Neural cell (in vitro differentiated cells): ENCODE measurements around the gene CPLX4. TPM values are rescaled to one million over a fixed set of nuclear protein-coding genes. Genes with fewer than 3 reads are reported as not detected.

ENCODE experiments used
- H2AFZ ChIP-seq: fragments of 200-600, 300-800 bp; sonication (generic), shearing (Covaris generic); 2 replicates; pipeline ENCODE4 v1.6.0; 2014; ENCODE audit warnings: low read depth, mild to moderate bottlenecking, antibody characterized with exemption, low read length, moderate library complexity
- H3F3A ChIP-seq: fragments of 200-600 bp; shearing (Covaris generic); 2 replicates; pipeline ENCODE4 v1.6.1; 2016; ENCODE audit warnings: mild to moderate bottlenecking, moderate library complexity, mixed read lengths, antibody characterized with exemption, low read length; ENCODE audit not compliant: insufficient read depth, poor library complexity, severe bottlenecking
- H3K27ac ChIP-seq: fragments of 200-600, 300-800 bp; sonication (generic), shearing (Covaris generic); 2 replicates; pipeline ENCODE4 v1.5.1; 2014; ENCODE audit warnings: mild to moderate bottlenecking, low read length, moderate library complexity
- H3K27me3 ChIP-seq: fragments of 300-800, 200-600 bp; sonication (generic), shearing (Covaris generic); 2 replicates; pipeline ENCODE4 v1.6.0; 2014; ENCODE audit warnings: mild to moderate bottlenecking, low read depth, low read length, moderate library complexity; ENCODE audit not compliant: insufficient read depth
- H3K36me3 ChIP-seq: fragments of 300-800, 200-600 bp; sonication (generic), shearing (Covaris generic); 2 replicates; pipeline ENCODE4 v1.5.1; 2014; ENCODE audit warnings: mild to moderate bottlenecking, antibody characterized with exemption, low read length, moderate library complexity; ENCODE audit not compliant: insufficient read depth
- H3K4me2 ChIP-seq: fragments of 300-800, 200-600 bp; sonication (generic), shearing (Covaris generic); 2 replicates; pipeline ENCODE4 v1.6.0; 2014; ENCODE audit warnings: mild to moderate bottlenecking, low read length
- H3K4me3 ChIP-seq: fragments of 300-800, 200-600 bp; sonication (generic), shearing (Covaris generic); 2 replicates; pipeline ENCODE4 v1.5.1; 2014; ENCODE audit warnings: mild to moderate bottlenecking, low read length, moderate library complexity
- H3K79me2 ChIP-seq: fragments of 200-600 bp; shearing (Covaris generic); replicated peaks from 2 replicates; pipeline ENCODE4 v1.6.0; 2014; ENCODE audit warnings: mild to moderate bottlenecking, low read length, moderate library complexity; ENCODE audit not compliant: insufficient read depth
- H3K9ac ChIP-seq: fragments of 300-800, 200-600 bp; sonication (generic), shearing (Covaris generic); 2 replicates; pipeline ENCODE4 v1.6.1; 2016; ENCODE audit warnings: mild to moderate bottlenecking, low read length, mixed read lengths
- H3K9me2 ChIP-seq: fragments of 200-600 bp; shearing (Covaris generic); 2 replicates; pipeline ENCODE4 v1.6.1; 2016; ENCODE audit warnings: mild to moderate bottlenecking, low read length, mixed read lengths; ENCODE audit not compliant: insufficient read depth
- H3K9me3 ChIP-seq: fragments of 200-600, 300-800 bp; sonication (generic), shearing (Covaris generic); 2 replicates; pipeline ENCODE4 v1.6.1; 2016; ENCODE audit warnings: mild to moderate bottlenecking, mixed run types, low read length, moderate library complexity, mixed read lengths
- H4K20me1 ChIP-seq: fragments of 200-600 bp; shearing (Covaris generic); 2 replicates; pipeline ENCODE4 v1.6.1; 2016; ENCODE audit warnings: mild to moderate bottlenecking, mixed run types; ENCODE audit not compliant: insufficient read depth
- CTCF ChIP-seq: fragments of 450-650 bp; IDR thresholded peaks from 2 replicates; pipeline ENCODE4 v1.5.1; 2014; ENCODE audit warnings: antibody characterized with exemption, mild to moderate bottlenecking, moderate library complexity; ENCODE audit not compliant: poor library complexity, severe bottlenecking
- EP300 ChIP-seq: fragments of 450-650 bp; conservative IDR thresholded peaks from 2 replicates; pipeline ENCODE4 v1.6.1; 2014; ENCODE audit warnings: antibody characterized with exemption, mild to moderate bottlenecking, moderate library complexity; ENCODE audit not compliant: poor library complexity, severe bottlenecking
- EZH2 ChIP-seq: fragments of 200-600, 300-800 bp; shearing (Covaris generic), sonication (generic); IDR thresholded peaks from 2 replicates; pipeline ENCODE4 v1.6.1; 2014; ENCODE audit warnings: antibody characterized with exemption, low read length, borderline replicate concordance, mild to moderate bottlenecking; ENCODE audit not compliant: insufficient read depth, poor library complexity, severe bottlenecking
- MXI1 ChIP-seq: fragments of 450-650 bp; conservative IDR thresholded peaks from 2 replicates; pipeline ENCODE4 v1.6.1; 2014; ENCODE audit warnings: antibody characterized with exemption, mild to moderate bottlenecking; ENCODE audit not compliant: poor library complexity, severe bottlenecking
- POLR2AphosphoS5 ChIP-seq: IDR thresholded peaks from 2 replicates; pipeline ENCODE4 v1.6.1; 2012
- RAD21 ChIP-seq: fragments of 450-650 bp; conservative IDR thresholded peaks from 2 replicates; pipeline ENCODE4 v1.6.1; 2014; ENCODE audit warnings: antibody characterized with exemption, mild to moderate bottlenecking, moderate library complexity
- SMC3 ChIP-seq: fragments of 450-650 bp; conservative IDR thresholded peaks from 2 replicates; pipeline ENCODE4 v1.6.1; 2014; ENCODE audit warnings: antibody characterized with exemption, mild to moderate bottlenecking, moderate library complexity; ENCODE audit not compliant: poor library complexity
- TAF1 ChIP-seq: IDR thresholded peaks from 2 replicates; pipeline ENCODE4 v1.6.1; 2012; ENCODE audit warnings: low read depth
- polyA plus RNA-seq: library from polyadenylated mRNA; depleted of rRNA; stranded (reverse); fragments of >200 nt; gene quantifications from 2 replicates; pipeline ENCODE4 v1.2.3, GENCODE V29; 2014
- TF ChIP-seq, protein P1 (sequence below): IDR thresholded peaks from 2 replicates; pipeline ENCODE4 v1.6.1; 2012; ENCODE audit warnings: borderline replicate concordance

CPLX4 gene
- polyA plus RNA-seq, 1 donor from 2014 or later: not detected

- Histone ChIP-seq H3K9me3 (no peaks in the 10 kb centered on the region), H3K27me3 (peaks cover 1% of the 10 kb centered on the region), H2AFZ (no peak overlapping the region), H3K9me2 (no peaks in the 10 kb centered on the region), H3K4me3 (no peak overlapping the region), H3K9ac (no peak overlapping the region), H3K4me2 (no peak overlapping the region), H3K27ac (no peak overlapping the region), H3K79me2 (no peaks in the 10 kb centered on the region), H3K36me3 (peaks cover 3% of the 10 kb centered on the region), H4K20me1 (no peaks in the 10 kb centered on the region), H3F3A (no peaks in the 10 kb centered on the region)
- TF ChIP-seq MXI1: no peak
- TF ChIP-seq EZH2: no peak
- no peak for TF ChIP-seq POLR2AphosphoS5
- no peak for TF ChIP-seq TAF1
- TF ChIP-seq SMC3: no peak
- no peak for TF ChIP-seq EP300
- no peak for TF ChIP-seq CTCF
- TF ChIP-seq, protein P1, sequence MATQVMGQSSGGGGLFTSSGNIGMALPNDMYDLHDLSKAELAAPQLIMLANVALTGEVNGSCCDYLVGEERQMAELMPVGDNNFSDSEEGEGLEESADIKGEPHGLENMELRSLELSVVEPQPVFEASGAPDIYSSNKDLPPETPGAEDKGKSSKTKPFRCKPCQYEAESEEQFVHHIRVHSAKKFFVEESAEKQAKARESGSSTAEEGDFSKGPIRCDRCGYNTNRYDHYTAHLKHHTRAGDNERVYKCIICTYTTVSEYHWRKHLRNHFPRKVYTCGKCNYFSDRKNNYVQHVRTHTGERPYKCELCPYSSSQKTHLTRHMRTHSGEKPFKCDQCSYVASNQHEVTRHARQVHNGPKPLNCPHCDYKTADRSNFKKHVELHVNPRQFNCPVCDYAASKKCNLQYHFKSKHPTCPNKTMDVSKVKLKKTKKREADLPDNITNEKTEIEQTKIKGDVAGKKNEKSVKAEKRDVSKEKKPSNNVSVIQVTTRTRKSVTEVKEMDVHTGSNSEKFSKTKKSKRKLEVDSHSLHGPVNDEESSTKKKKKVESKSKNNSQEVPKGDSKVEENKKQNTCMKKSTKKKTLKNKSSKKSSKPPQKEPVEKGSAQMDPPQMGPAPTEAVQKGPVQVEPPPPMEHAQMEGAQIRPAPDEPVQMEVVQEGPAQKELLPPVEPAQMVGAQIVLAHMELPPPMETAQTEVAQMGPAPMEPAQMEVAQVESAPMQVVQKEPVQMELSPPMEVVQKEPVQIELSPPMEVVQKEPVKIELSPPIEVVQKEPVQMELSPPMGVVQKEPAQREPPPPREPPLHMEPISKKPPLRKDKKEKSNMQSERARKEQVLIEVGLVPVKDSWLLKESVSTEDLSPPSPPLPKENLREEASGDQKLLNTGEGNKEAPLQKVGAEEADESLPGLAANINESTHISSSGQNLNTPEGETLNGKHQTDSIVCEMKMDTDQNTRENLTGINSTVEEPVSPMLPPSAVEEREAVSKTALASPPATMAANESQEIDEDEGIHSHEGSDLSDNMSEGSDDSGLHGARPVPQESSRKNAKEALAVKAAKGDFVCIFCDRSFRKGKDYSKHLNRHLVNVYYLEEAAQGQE: no peak
- TF ChIP-seq RAD21: no peak
Observed at GRCh38 chr18:59323931-59324622, 5.6 kb upstream of the CPLX4 start.

DNA sequence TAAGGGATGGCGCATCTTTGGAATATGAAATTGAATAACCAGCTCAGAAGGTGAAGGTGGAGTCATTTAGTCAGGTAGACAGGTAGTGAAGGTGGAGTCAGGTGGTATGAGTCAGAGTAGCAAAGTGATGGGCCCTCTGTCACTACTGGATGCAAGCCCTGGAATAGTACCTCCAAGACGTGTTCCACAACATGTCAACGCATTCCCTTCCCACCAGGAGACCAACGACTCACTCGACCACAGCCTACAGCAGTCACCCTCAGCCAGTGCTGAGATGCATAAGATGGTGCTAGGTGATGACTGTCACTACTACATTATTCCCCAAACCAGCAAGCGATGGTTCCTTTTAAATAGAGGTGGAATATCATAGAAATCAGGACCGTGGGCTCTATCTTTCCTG lies 6.8 kb downstream of the CPLX4 start:
- Histone ChIP-seq H3F3A (no peaks in the 10 kb centered on the region), H3K36me3 (no peaks in the 10 kb centered on the region), H3K9me2 (no peaks in the 10 kb centered on the region), H2AFZ (no peak overlapping the region), H3K4me2 (no peak overlapping the region), H3K9me3 (no peaks in the 10 kb centered on the region), H3K27ac (no peak overlapping the region), H3K79me2 (no peaks in the 10 kb centered on the region), H4K20me1 (no peaks in the 10 kb centered on the region), H3K4me3 (no peak overlapping the region), H3K9ac (no peak overlapping the region), H3K27me3 (peaks cover 56% of the 10 kb centered on the region)
- TF ChIP-seq EZH2 (no peak), POLR2AphosphoS5 (no peak), SMC3 (no peak), MXI1 (no peak), EP300 (no peak), RAD21 (no peak), TAF1 (no peak), CTCF (no peak)
- TF ChIP-seq, protein P1: no peak
